PFSK-1 (cell line): ENCODE results near the gene SLC38A10.

ENCODE experiments used
- POLR2AphosphoS5 ChIP-seq: IDR thresholded peaks from 2 replicates; pipeline ENCODE4 v1.6.1; 2012; ENCODE audit warnings: low read depth, mild to moderate bottlenecking, control low read depth, low read length, moderate library complexity
- REST ChIP-seq, 2 experiments: IDR thresholded peaks; 2 replicates each; pipeline versions ENCODE4 v1.6.1 to v1.8.0; 2011 to 2012; ENCODE audit warnings: low read depth in 2 of 2, low read length in 2 of 2, control low read depth in 1 of 2, inconsistent platforms in 1 of 2, mild to moderate bottlenecking in 1 of 2, moderate library complexity in 1 of 2; ENCODE audit not compliant: insufficient read depth in 1 of 2
- SIN3A ChIP-seq: IDR thresholded peaks from 2 replicates; pipeline ENCODE4 v1.6.1; 2012; ENCODE audit warnings: mild to moderate bottlenecking, low read length, moderate library complexity, borderline replicate concordance; ENCODE audit not compliant: insufficient read depth
- TAF1 ChIP-seq: IDR thresholded peaks from 2 replicates; pipeline ENCODE4 v1.6.1; 2012; ENCODE audit warnings: low read length, control low read depth, borderline replicate concordance; ENCODE audit not compliant: insufficient read depth

DNA sequence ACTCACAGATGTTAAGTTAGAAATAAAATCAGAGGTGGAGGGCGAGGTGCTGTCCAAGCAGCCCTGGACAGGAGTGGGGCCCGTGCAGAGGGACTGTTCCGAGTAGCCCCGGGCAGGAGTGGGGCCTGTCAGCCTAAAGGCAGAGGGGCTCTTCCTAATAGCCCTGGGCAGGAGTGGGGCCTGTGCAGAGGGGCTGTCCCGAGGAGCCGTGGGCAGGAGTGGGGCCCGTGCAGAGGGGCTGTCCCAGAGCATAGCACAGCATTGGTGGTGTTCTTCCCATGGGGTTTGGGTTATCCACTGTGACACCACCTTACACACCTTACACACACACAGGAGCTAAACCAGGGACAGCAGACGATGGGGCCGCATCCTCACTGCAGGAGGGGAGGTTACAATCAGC, 82.7 kb downstream of the SLC38A10 start:
- TF ChIP-seq REST (IDR thresholded peaks at IDR 0.05; ENCODE audit: insufficient read depth in 1 of 2, low read depth in 2 of 2, low read length in 2 of 2) (no peak), TAF1 (no peak), POLR2AphosphoS5 (no peak), SIN3A (no peak)
